Measurements from ENCODE around the gene GNG7. TPM values are rescaled to one million over a fixed set of nuclear protein-coding genes. Genes with fewer than 3 reads are reported as not detected.

GNG7 gene
- total RNA-seq, 1 donor from 2014 or later: 1.8 TPM

- H3K36me3 Mint-ChIP-seq (ENCODE audit: low read depth, unreplicated experiment): peaks cover 7% of the 10 kb centered on the region
- peak overlapping the region; percentile 62 for H3K4me3 Mint-ChIP-seq (ENCODE audit: unreplicated experiment)
- peak overlapping the region; percentile 95 for H3K27ac Mint-ChIP-seq (ENCODE audit: unreplicated experiment)
- Histone ChIP-seq H2AFZ (ENCODE audit: low read depth, low read length) (no peak overlapping the region), H3K4me2 (ENCODE audit: low read length) (peak overlapping the region; percentile 91), H3K36me3 (ENCODE audit: insufficient read depth, low read length) (no peaks in the 10 kb centered on the region), H3K27ac (ENCODE audit: low read depth, low read length) (peak overlapping the region; percentile 76), H3K4me1 (ENCODE audit: insufficient read depth, low read length) (peaks cover 22% of the 10 kb centered on the region), H3K79me2 (ENCODE audit: insufficient read depth, low read length) (no peaks in the 10 kb centered on the region), H3K9me3 (ENCODE audit: insufficient read depth, low read depth, low read length) (peaks cover 5% of the 10 kb centered on the region), H3K27me3 (ENCODE audit: insufficient read depth, low read length) (no peaks in the 10 kb centered on the region), H4K20me1 (ENCODE audit: insufficient read depth, low read length) (no peaks in the 10 kb centered on the region), H3K9ac (ENCODE audit: low read length) (peak overlapping the region; percentile 74), H3K4me3 (ENCODE audit: insufficient read depth, low read depth, low read length) (peak overlapping the region; percentile 61)
- DNase-seq (ENCODE audit: low read depth) (peak; percentile 71), FAIRE-seq (no peak)
- TF ChIP-seq CTCF (IDR thresholded peaks at IDR 0.05; ENCODE audit: insufficient read depth, low read depth, low read length) (no peak), EZH2 (IDR thresholded peaks at IDR 0.05; ENCODE audit: insufficient read depth, low read length) (no peak)
- H3K9me3 Mint-ChIP-seq (ENCODE audit: unreplicated experiment): peaks cover 9% of the 10 kb centered on the region
- peaks cover 4% of the 10 kb centered on the region for H3K4me1 Mint-ChIP-seq (ENCODE audit: low read depth, unreplicated experiment)
- H3K27me3 Mint-ChIP-seq (ENCODE audit: low read depth, unreplicated experiment): no peaks in the 10 kb centered on the region
Measured at GRCh38 chr19:2578391-2578890, 124.1 kb downstream of the GNG7 start.

GRCh38 chr19:2577722-2578335, 124.7 kb downstream of the GNG7 start:
- Histone ChIP-seq H3K27ac (ENCODE audit: low read depth, low read length) (peak overlapping the region; percentile 76), H3K27me3 (ENCODE audit: insufficient read depth, low read length) (no peaks in the 10 kb centered on the region), H3K4me3 (ENCODE audit: insufficient read depth, low read depth, low read length) (no peak overlapping the region), H3K36me3 (ENCODE audit: insufficient read depth, low read length) (no peaks in the 10 kb centered on the region), H4K20me1 (ENCODE audit: insufficient read depth, low read length) (no peaks in the 10 kb centered on the region), H3K9me3 (ENCODE audit: insufficient read depth, low read depth, low read length) (peaks cover 5% of the 10 kb centered on the region), H3K9ac (ENCODE audit: low read length) (peak overlapping the region; percentile 74), H3K4me1 (ENCODE audit: insufficient read depth, low read length) (peaks cover 22% of the 10 kb centered on the region), H2AFZ (ENCODE audit: low read depth, low read length) (no peak overlapping the region), H3K4me2 (ENCODE audit: low read length) (peak overlapping the region; percentile 91), H3K79me2 (ENCODE audit: insufficient read depth, low read length) (no peaks in the 10 kb centered on the region)
- H3K9me3 Mint-ChIP-seq (ENCODE audit: unreplicated experiment): peaks cover 4% of the 10 kb centered on the region
- TF ChIP-seq CTCF (IDR thresholded peaks at IDR 0.05; ENCODE audit: insufficient read depth, low read depth, low read length): no peak
- TF ChIP-seq EZH2 (IDR thresholded peaks at IDR 0.05; ENCODE audit: insufficient read depth, low read length): no peak
- no peak for DNase-seq (ENCODE audit: low read depth)
- H3K4me1 Mint-ChIP-seq (ENCODE audit: low read depth, unreplicated experiment): peaks cover 4% of the 10 kb centered on the region
- peak overlapping the region; percentile 62 for H3K4me3 Mint-ChIP-seq (ENCODE audit: unreplicated experiment)
- peak overlapping the region; percentile 95 for H3K27ac Mint-ChIP-seq (ENCODE audit: unreplicated experiment)
- no peaks in the 10 kb centered on the region for H3K27me3 Mint-ChIP-seq (ENCODE audit: low read depth, unreplicated experiment)
- peaks cover 7% of the 10 kb centered on the region for H3K36me3 Mint-ChIP-seq (ENCODE audit: low read depth, unreplicated experiment)
- no peak for FAIRE-seq

Data from astrocyte (in vitro differentiated cells and primary cell).